GM12878 (cell line): ENCODE measurements around the gene ERVW-1. TPM values are rescaled to one million over a fixed set of nuclear protein-coding genes. Genes with fewer than 3 reads are reported as not detected.

Experiments used
- ATAC-seq: fragments of 200-7000 bp; cut with Tn5 transposase; 3 replicates; pipeline ENCODE4 v1.9.1; 2020; ENCODE audit warnings: mild to moderate bottlenecking, moderate library complexity
- BruUV-seq: library from RNA; stranded (reverse); fragments of 400-500 nt; replicated peaks from 2 replicates; lab custom pipeline; 2021; lab: Mats Ljungman, UMichigan
- CTCF ChIA-PET: fragments of 300-600 bp; sonication (Branson Sonifier 250); formaldehyde crosslinking; extraction: SDS; loops from one replicate; lab custom pipeline; 2021; ENCODE audit warnings: inconsistent platforms; lab: Yijun Ruan, JAX
- POLR2A ChIA-PET: fragments of 350-600 bp; formaldehyde crosslinking; extraction: SDS; loops from one replicate; lab custom pipeline; 2021; ENCODE audit warnings: inconsistent platforms; lab: Charles Lee
- RAD21 ChIA-PET: fragments of 300-600 bp; sonication (Branson Sonifier 250); formaldehyde crosslinking; loops from one replicate; lab custom pipeline; 2023; ENCODE audit warnings: antibody characterized with exemption; ENCODE audit not compliant: unreplicated experiment; lab: Charles Lee
- SMC1A ChIA-PET: fragments of 300-600 bp; sonication (Branson Sonifier 250); formaldehyde crosslinking; loops from one replicate; lab custom pipeline; 2023; ENCODE audit not compliant: unreplicated experiment, uncharacterized antibody; lab: Charles Lee
- DNase-seq: peaks from one replicate; pipeline ENCODE4 v3.0.0-alpha.2; 2011; ENCODE audit warnings: low read depth, low spot score
- FAIRE-seq: peaks from 3 replicates; lab custom pipeline; 2011; peaks lifted over from hg19 to GRCh38; lab: Jason Lieb, UNC
- H2AFZ ChIP-seq: 2 replicates; pipeline ENCODE4 v1.6.0; 2011; ENCODE audit warnings: low read depth, low read length, control low read depth; ENCODE audit not compliant: control insufficient read depth
- H3K27ac ChIP-seq: 2 replicates; pipeline ENCODE4 v1.5.1; 2011; ENCODE audit warnings: control low read depth; ENCODE audit not compliant: control insufficient read depth, insufficient read depth
- H3K27me3 ChIP-seq, 2 experiments: replicated peaks in 1 of 2; 2 replicates each; pipeline versions ENCODE4 v1.6.0 to v1.6.1; 2011; ENCODE audit warnings: low read length in 1 of 2; ENCODE audit not compliant: control insufficient read depth in 2 of 2, insufficient read depth in 2 of 2
- H3K36me3 ChIP-seq, 2 experiments: 2 replicates each; pipeline ENCODE4 v1.5.1; 2011; ENCODE audit warnings: low read length in 1 of 2; ENCODE audit not compliant: control insufficient read depth in 2 of 2, insufficient read depth in 2 of 2
- H3K4me1 ChIP-seq: 2 replicates; pipeline ENCODE4 v1.6.1; 2011; ENCODE audit warnings: mild to moderate bottlenecking, low read length, moderate library complexity, mixed read lengths; ENCODE audit not compliant: control insufficient read depth, insufficient read depth
- H3K4me2 ChIP-seq: 2 replicates; pipeline ENCODE4 v1.6.0; 2011; ENCODE audit warnings: control low read depth; ENCODE audit not compliant: control insufficient read depth, insufficient read depth
- H3K4me3 ChIP-seq: fragments of 200-600 bp; sonication (generic); 2 replicates; pipeline ENCODE4 v1.5.1; 2016
- H3K79me2 ChIP-seq: 2 replicates; pipeline ENCODE4 v1.6.0; 2011; ENCODE audit warnings: low read length; ENCODE audit not compliant: control insufficient read depth, insufficient read depth
- H3K9ac ChIP-seq: 2 replicates; pipeline ENCODE4 v1.8.0; 2011; ENCODE audit warnings: low read length, control low read depth, mixed read lengths; ENCODE audit not compliant: control insufficient read depth, insufficient read depth
- H3K9me3 ChIP-seq: replicated peaks from 3 replicates; pipeline ENCODE4 v1.5.1; 2011; ENCODE audit warnings: mild to moderate bottlenecking, low read length; ENCODE audit not compliant: control insufficient read depth, insufficient read depth
- H4K20me1 ChIP-seq: 2 replicates; pipeline ENCODE4 v1.6.0; 2011; ENCODE audit not compliant: control insufficient read depth, insufficient read depth
- BMI1 ChIP-seq: fragments of 450-650 bp; IDR thresholded peaks from 2 replicates; pipeline ENCODE4 v1.6.1; 2016; ENCODE audit warnings: mild to moderate bottlenecking, moderate library complexity, borderline replicate concordance
- PML ChIP-seq: IDR thresholded peaks from 2 replicates; pipeline ENCODE4 v1.6.1; 2012; ENCODE audit warnings: low read length, inconsistent platforms
- POLR2A ChIP-seq: IDR thresholded peaks from 2 replicates; pipeline ENCODE4 v1.6.1; 2011; ENCODE audit warnings: low read depth, mild to moderate bottlenecking, low read length
- RAD21 ChIP-seq: IDR thresholded peaks from 2 replicates; pipeline ENCODE4 v1.6.1; 2011; ENCODE audit warnings: mild to moderate bottlenecking, low read depth, low read length, moderate library complexity; ENCODE audit not compliant: insufficient read depth
- SIN3A ChIP-seq: IDR thresholded peaks from 2 replicates; pipeline ENCODE4 v1.6.1; 2012; ENCODE audit warnings: low read depth, low read length, improper control_type of control experiment
- SIX5 ChIP-seq: IDR thresholded peaks from 2 replicates; pipeline ENCODE4 v1.6.1; 2011; ENCODE audit warnings: mild to moderate bottlenecking, low read depth, low read length, moderate library complexity; ENCODE audit not compliant: severe bottlenecking
- WGBS: methylation state at CpG from one replicate; pipeline ENCODE4 v1.1.6; 2016; ENCODE audit warnings: low lambda C conversion rate; ENCODE audit not compliant: insufficient replicate concordance, insufficient coverage; ENCODE audit errors: missing lambda C conversion rate; 5-methylcytosine and 5-hydroxymethylcytosine counted together
- in situ Hi-C: fragments of 300-500 bp; cut with MboI; formaldehyde crosslinking; loops from 9 replicates; pipeline ENCODE4 v1.14.3; 2018; ENCODE audit warnings: mixed read lengths
- intact Hi-C: fragments of 100-400 bp; cut with micrococcal nuclease; formaldehyde crosslinking; loops from one replicate; pipeline ENCODE4 v1.14.2; 2022; ENCODE audit not compliant: unreplicated experiment
- polyA plus RNA-seq, 11 experiments: library from polyadenylated mRNA; depleted of rRNA in 4 of 11; unstranded in 6 of 11; stranded (reverse) in 5 of 11; fragments of >200 nt; fragmentation: Nextera tagmentation in 4 of 11; fragmentation: Illumina TruSeq in 1 of 11; extraction: Ambion mirVana in 4 of 11; extraction: Trizol in 1 of 11; gene quantifications; 1 replicate in 1 of 11; 2 replicates in 10 of 11; pipeline versions ENCODE4 v1.2.1 to v1.2.3, GENCODE V29; 2011 to 2016; ENCODE audit warnings: inconsistent platforms in 2 of 11, missing spikeins in 2 of 11, low read depth in 1 of 11
- total RNA-seq, 4 experiments: library from RNA; depleted of rRNA in 3 of 4; stranded (reverse); fragments of >200 nt in 3 of 4; fragmentation: Illumina TruSeq in 1 of 4; extraction: Trizol in 1 of 4; gene quantifications; 2 replicates each; pipeline versions ENCODE4 v1.2.1 to v1.2.3, GENCODE V29; 2013 to 2021

The ERVW-1 gene
- total and polyA plus RNA-seq, 10 of the 15 experiments (the other 5 are each of a cell fraction or from before 2014, with no cell fraction given) = 0.05 TPM; not detected in 9

GRCh38 chr7:92520024-92520423, 42.3 kb upstream of the ERVW-1 start:
- no peaks in the 10 kb centered on the region for H3K79me2 ChIP-seq
- no peaks in the 10 kb centered on the region for H3K4me1 ChIP-seq
- in situ Hi-C loops = no loop called here
- CTCF ChIA-PET = no interaction called here
- no TSS peak for BruUV-seq
- FAIRE-seq = no peak
- H3K9ac ChIP-seq = no peak overlapping the region
- H3K4me2 ChIP-seq = no peak overlapping the region
- DNase-seq = no peak
- POLR2A ChIA-PET = no interaction called here
- no peaks in the 10 kb centered on the region for H3K9me3 ChIP-seq
- H3K36me3 ChIP-seq = no peaks in the 10 kb centered on the region
- RAD21 ChIA-PET = no interaction called here
- no peak for ATAC-seq
- H3K4me3 ChIP-seq = no peak overlapping the region
- intact Hi-C loops = no loop called here
- H2AFZ ChIP-seq = no peak overlapping the region
- 93% methylated on average over 1 of the region's 1 CpG for WGBS
- SMC1A ChIA-PET = interaction anchor here (0.6 to 0.7 kb wide), 2 partner anchors 132 to 295 kb away, joined by 3 to 4 read pairs; no protein-coding TSS in a partner anchor
- H3K27ac ChIP-seq = no peak overlapping the region
- H3K27me3 ChIP-seq = no peaks in the 10 kb centered on the region
- no peaks in the 10 kb centered on the region for H4K20me1 ChIP-seq
- TF ChIP-seq SIN3A (no peak), RAD21 (no peak), BMI1 (no peak), SIX5 (no peak), POLR2A (no peak)

GRCh38 chr7:92517631-92518030, 39.9 kb upstream of the ERVW-1 start:
- no peaks in the 10 kb centered on the region for H3K9me3 ChIP-seq
- intact Hi-C loops (no loop called here), in situ Hi-C loops (no loop called here)
- H3K79me2 ChIP-seq = no peaks in the 10 kb centered on the region
- no peaks in the 10 kb centered on the region for H4K20me1 ChIP-seq
- DNase-seq = no peak
- CTCF ChIA-PET = interaction anchor here (0.6 to 2.2 kb wide), 3 partner anchors 57 to 385 kb away, joined by 3 to 5 read pairs (median 4); no protein-coding TSS in a partner anchor
- ATAC-seq = no peak
- H3K27me3 ChIP-seq = no peaks in the 10 kb centered on the region
- POLR2A ChIA-PET = interaction anchor here (0.9 kb wide), 1 partner anchor 11 kb away, joined by 3 read pairs; the partner anchor contains the start of gene RBM48
- no peak overlapping the region for H2AFZ ChIP-seq
- 0 out of 4 replicates have a peak, but pooled peaks cover 0 to 2% of the 10 kb centered on the region in 2 experiments for H3K36me3 ChIP-seq
- RAD21 ChIA-PET = interaction anchor here (0.7 kb wide), 1 partner anchor 11 kb away, joined by 3 read pairs; the partner anchor contains the start of genes PEX1 and RBM48
- H3K4me2 ChIP-seq = no peak overlapping the region
- H3K4me1 ChIP-seq = no peaks in the 10 kb centered on the region
- H3K27ac ChIP-seq = no peak overlapping the region
- BruUV-seq = TSS peak; percentile 42
- no peak overlapping the region for H3K9ac ChIP-seq
- no peak for FAIRE-seq
- H3K4me3 ChIP-seq = no peak overlapping the region
- SMC1A ChIA-PET = interaction anchor here (1.1 kb wide), 1 partner anchor 58 kb away, joined by 3 read pairs; no protein-coding TSS in a partner anchor
- 64% methylated on average over 3 of the region's 3 CpGs for WGBS
- TF ChIP-seq PML = no peak
- TF ChIP-seq, all 136 proteins: peak for 0
